Upper lobe of right lung (tissue), 1 donor: Measurements from ENCODE around the gene FOXJ2. TPM values are rescaled to one million over a fixed set of nuclear protein-coding genes. Genes with fewer than 3 reads are reported as not detected.
"Not testable (repeated sequence)": the region's sequence is repeated elsewhere in the genome, so short reads cannot be mapped to it uniquely, and the experiment has no call there.

ENCODE experiments used
- ATAC-seq: fragments of 200-7000 bp; cut with Tn5 transposase; one replicate; pipeline ENCODE4 v1.9.1; 2020; ENCODE audit warnings: mild to moderate bottlenecking, moderate library complexity
- DNase-seq: peaks from one replicate; pipeline ENCODE4 v3.0.0-alpha.2; 2020
- H3K27ac ChIP-seq: fragments of 200-600 bp; one replicate; pipeline ENCODE4 v1.8.0; 2022
- H3K27me3 ChIP-seq: fragments of 200-600 bp; one replicate; pipeline ENCODE4 v1.8.0; 2022; ENCODE audit warnings: mild to moderate bottlenecking
- H3K36me3 ChIP-seq: fragments of 200-600 bp; one replicate; pipeline ENCODE4 v1.8.0; 2022
- H3K4me1 ChIP-seq: fragments of 200-600 bp; one replicate; pipeline ENCODE4 v1.8.0; 2022
- H3K4me3 ChIP-seq: fragments of 200-600 bp; one replicate; pipeline ENCODE4 v1.8.0; 2022; ENCODE audit warnings: mild to moderate bottlenecking
- H3K9me3 ChIP-seq: fragments of 200-600 bp; one replicate; pipeline ENCODE4 v1.8.0; 2022
- CTCF ChIP-seq: fragments of 200-600 bp; IDR thresholded peaks from one replicate; pipeline ENCODE4 v1.8.0; 2022; ENCODE audit warnings: antibody characterized with exemption
- intact Hi-C: fragments of 100-400 bp; cut with DNase I; formaldehyde crosslinking; loops from one replicate; pipeline ENCODE4 v1.11.0; 2022
- total RNA-seq: library from RNA; stranded (reverse); fragmentation: NEBNext Ultra II Directional; extraction: Animal tissue kit (Norgen Biotek cat#: 25700); gene quantifications from one replicate; pipeline ENCODE4 v1.2.1, GENCODE V29; 2021
- donor health status: DM: no; HTN: yes; CAD: no; lungs with severe emphysema.

The FOXJ2 gene
- total RNA-seq, 1 donor from 2014 or later = 20.3 TPM

- Histone ChIP-seq H3K27me3 (peaks cover 23% of the 10 kb centered on the region), H3K36me3 (no peaks in the 10 kb centered on the region), H3K4me1 (no peaks in the 10 kb centered on the region), H3K27ac (no peak overlapping the region), H3K4me3 (no peak overlapping the region), H3K9me3 (no peaks in the 10 kb centered on the region)
- no peak for DNase-seq
- peak; percentile 55 for ATAC-seq
- no peak for TF ChIP-seq CTCF
- intact Hi-C loops = no loop called here
Observed at GRCh38 chr12:8012651-8013309, 19.7 kb upstream of the FOXJ2 start.

DNA sequence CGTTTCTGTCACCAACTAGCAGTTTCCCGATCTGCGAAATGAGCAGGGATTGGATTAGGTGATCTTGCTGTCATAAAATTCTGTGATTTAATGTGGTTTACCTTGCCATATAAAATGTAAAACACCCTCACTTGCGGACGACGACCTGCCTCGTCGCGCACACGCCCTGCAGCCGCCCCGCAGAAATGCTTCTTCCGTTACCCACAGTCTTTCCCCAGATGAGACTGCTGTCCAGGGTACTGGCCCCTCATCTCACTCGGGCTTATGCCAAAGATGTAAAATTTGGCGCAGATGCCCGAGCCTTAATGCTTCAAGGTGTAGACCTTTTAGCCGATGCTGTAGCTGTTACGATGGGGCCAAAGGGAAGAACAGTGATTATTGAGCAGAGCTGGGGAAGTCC lies 17.7 kb upstream of the FOXJ2 start:
- intact Hi-C loops = no loop called here
- no peak for ATAC-seq
- Histone ChIP-seq H3K36me3 (no peaks in the 10 kb centered on the region), H3K9me3 (no peaks in the 10 kb centered on the region), H3K4me1 (peaks cover 4% of the 10 kb centered on the region), H3K27me3 (peaks cover 43% of the 10 kb centered on the region), H3K4me3 (no peak overlapping the region), H3K27ac (no peak overlapping the region)
- DNase-seq = no peak
- no peak for TF ChIP-seq CTCF

GRCh38 chr12:8018213-8018612 lies 14.3 kb upstream of the FOXJ2 start:
- Histone ChIP-seq H3K4me3 (peak overlapping the region; percentile 39), H3K27me3 (peaks cover 56% of the 10 kb centered on the region)
- ATAC-seq, H3K4me1 ChIP-seq, H3K36me3 ChIP-seq, DNase-seq, H3K9me3 ChIP-seq, intact Hi-C loops, H3K27ac ChIP-seq: not testable (repeated sequence)

GRCh38 chr12:8018666-8019581 lies 13.6 kb upstream of the FOXJ2 start:
- Histone ChIP-seq H3K27ac (no peak overlapping the region), H3K27me3 (peaks cover 56% of the 10 kb centered on the region), H3K9me3 (no peaks in the 10 kb centered on the region), H3K36me3 (no peaks in the 10 kb centered on the region), H3K4me1 (peaks cover 4% of the 10 kb centered on the region), H3K4me3 (peak overlapping the region; percentile 39)
- DNase-seq (no peak), ATAC-seq (peak; percentile 58)
- intact Hi-C loops = no loop called here
- TF ChIP-seq CTCF = no peak

- intact Hi-C loops = no loop called here
- Histone ChIP-seq H3K27me3 (no peaks in the 10 kb centered on the region), H3K4me3 (peak overlapping the region; percentile 80), H3K36me3 (no peaks in the 10 kb centered on the region), H3K27ac (peak overlapping the region; percentile 100), H3K4me1 (peaks cover under 1% of the 10 kb centered on the region), H3K9me3 (no peaks in the 10 kb centered on the region)
- no peak for TF ChIP-seq CTCF
- ATAC-seq (peak; percentile 98), DNase-seq (peak; percentile 94)
Observed at GRCh38 chr12:8026291-8026900, 6.1 kb upstream of the FOXJ2 start.

- H3K27me3 ChIP-seq = no peaks in the 10 kb centered on the region
- H3K9me3 ChIP-seq = no peaks in the 10 kb centered on the region
- peaks cover 7% of the 10 kb centered on the region for H3K4me1 ChIP-seq
- TF ChIP-seq CTCF = no peak
- H3K36me3 ChIP-seq = no peaks in the 10 kb centered on the region
- no peak for ATAC-seq
- no peak overlapping the region for H3K27ac ChIP-seq
- intact Hi-C loops = no loop called here
- no peak for DNase-seq
- H3K4me3 ChIP-seq = no peak overlapping the region
Observed at GRCh38 chr12:8027856-8028255, 4.7 kb upstream of the FOXJ2 start.
